H1 (cell line): ENCODE results near the gene DNAL1. TPM values are rescaled to one million over a fixed set of nuclear protein-coding genes. Genes with fewer than 3 reads are reported as not detected.

Experiments used
- ASH2L ChIP-seq: fragments of 200-600, 300-600 bp; sonication (generic); IDR thresholded peaks from one replicate; pipeline ENCODE4 v1.7.1; 2017; ENCODE audit warnings: low read length
- BRCA1 ChIP-seq: IDR thresholded peaks from 2 replicates; pipeline ENCODE4 v1.6.1; 2012; ENCODE audit warnings: low read depth, low read length, improper control_type of control experiment
- CHD7 ChIP-seq: fragments of 300-600 bp; sonication (generic); IDR thresholded peaks from 2 replicates; pipeline ENCODE4 v1.7.1; 2012; ENCODE audit warnings: low read length, moderate library complexity, mild to moderate bottlenecking, inconsistent platforms; ENCODE audit not compliant: insufficient replicate concordance
- EGR1 ChIP-seq: IDR thresholded peaks from 2 replicates; pipeline ENCODE4 v1.6.1; 2011; ENCODE audit warnings: low read depth, low read length, borderline replicate concordance
- HDAC6 ChIP-seq: IDR thresholded peaks from one replicate; pipeline ENCODE4 v1.7.1; 2012; ENCODE audit warnings: low read depth, mild to moderate bottlenecking, inconsistent platforms, low read length, moderate library complexity
- POLR2A ChIP-seq, 2 experiments: IDR thresholded peaks; 1 replicate in 1 of 2; 2 replicates in 1 of 2; pipeline ENCODE4 v1.6.1; 2011; ENCODE audit warnings: low read depth in 2 of 2, low read length in 2 of 2, mild to moderate bottlenecking in 2 of 2; ENCODE audit errors: control extremely low read depth in 1 of 2
- RFX5 ChIP-seq: IDR thresholded peaks from 2 replicates; pipeline ENCODE4 v1.6.1; 2011; ENCODE audit warnings: low read depth, low read length, improper control_type of control experiment, borderline replicate concordance
- SIRT6 ChIP-seq: IDR thresholded peaks from one replicate; pipeline ENCODE4 v1.7.1; 2012; ENCODE audit warnings: low read length, inconsistent platforms
- SRF ChIP-seq: IDR thresholded peaks from 2 replicates; pipeline ENCODE4 v1.6.1; 2011; ENCODE audit warnings: mild to moderate bottlenecking, low read depth, low read length, moderate library complexity
- ZNF274 ChIP-seq: IDR thresholded peaks from 2 replicates; pipeline ENCODE4 v1.7.0; 2012; ENCODE audit warnings: low read length, borderline replicate concordance; ENCODE audit errors: extremely low read depth
- polyA plus RNA-seq, 7 experiments: library from polyadenylated mRNA; depleted of rRNA in 3 of 7; stranded (reverse) in 5 of 7; unstranded in 2 of 7; fragments of >200 nt in 5 of 7; fragments of 200-250 nt in 2 of 7; gene quantifications; 1 replicate in 5 of 7; 2 replicates in 1 of 7; 4 replicates in 1 of 7; pipeline versions ENCODE4 v1.2.1 to v1.2.3, GENCODE V29; 2011 to 2013; ENCODE audit warnings: missing spikeins in 2 of 7, mixed read lengths in 2 of 7
- total RNA-seq: library from RNA; stranded (reverse); fragmentation: NEBNext Ultra II Directional; extraction: Animal tissue kit (Norgen Biotek cat#: 25700); gene quantifications from 2 replicates; pipeline ENCODE4 v1.2.1, GENCODE V29; 2021
- TF ChIP-seq, protein P1 (sequence below): IDR thresholded peaks from 2 replicates; pipeline ENCODE4 v1.6.1; 2012; ENCODE audit warnings: inconsistent platforms

Gene DNAL1
- total and polyA plus RNA-seq, 2 of the 8 experiments (the other 6 are each of a cell fraction or from before 2014, with no cell fraction given): 2.8 to 16.8 TPM

DNA sequence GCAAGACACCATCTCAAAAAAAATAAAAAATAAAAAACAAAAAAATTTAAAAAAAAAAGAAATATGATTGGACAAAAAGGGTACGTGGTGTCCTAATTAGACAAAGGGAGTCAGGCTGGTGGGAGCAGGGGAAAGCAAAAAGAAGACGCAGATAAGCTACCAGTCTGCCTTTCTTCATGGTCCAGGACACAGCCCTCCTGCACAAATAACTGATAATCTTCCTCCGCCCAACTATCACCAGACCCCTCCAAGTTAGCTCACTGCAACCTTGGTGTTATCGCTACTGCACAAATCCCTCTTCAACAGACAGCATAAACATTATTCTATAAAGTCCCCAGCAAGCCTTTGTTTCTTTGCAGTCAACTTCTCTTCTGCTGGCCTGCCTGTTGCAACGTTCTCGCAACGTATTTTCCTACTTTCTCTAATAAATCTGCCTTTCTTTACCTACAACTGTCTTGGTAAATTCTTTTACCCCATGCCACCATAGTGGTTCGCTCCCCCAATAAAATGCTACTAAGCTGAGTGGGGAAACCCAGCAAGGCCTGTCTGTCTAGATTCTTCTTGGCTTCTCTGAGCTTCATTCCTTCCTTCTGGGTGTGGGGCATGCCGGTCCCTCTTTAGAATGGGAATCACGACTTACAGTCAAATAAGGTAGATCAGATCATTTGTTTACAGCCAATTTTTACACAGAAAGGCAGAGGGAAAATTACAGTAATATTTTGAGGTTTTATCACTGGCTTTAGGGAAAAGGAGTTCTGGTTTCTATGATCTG is 14.6 kb upstream of the DNAL1 start (continued):
- no peak for TF ChIP-seq CHD7
- TF ChIP-seq HDAC6: no peak
- no peak for TF ChIP-seq RFX5
- TF ChIP-seq EGR1: no peak
- no peak for TF ChIP-seq SRF
- no peak for TF ChIP-seq ASH2L
- TF ChIP-seq, protein P1, sequence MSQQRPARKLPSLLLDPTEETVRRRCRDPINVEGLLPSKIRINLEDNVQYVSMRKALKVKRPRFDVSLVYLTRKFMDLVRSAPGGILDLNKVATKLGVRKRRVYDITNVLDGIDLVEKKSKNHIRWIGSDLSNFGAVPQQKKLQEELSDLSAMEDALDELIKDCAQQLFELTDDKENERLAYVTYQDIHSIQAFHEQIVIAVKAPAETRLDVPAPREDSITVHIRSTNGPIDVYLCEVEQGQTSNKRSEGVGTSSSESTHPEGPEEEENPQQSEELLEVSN: no peak
- no peak for TF ChIP-seq SIRT6
- no peak for TF ChIP-seq BRCA1
- no peak for TF ChIP-seq POLR2A (IDR thresholded peaks at IDR 0.05; ENCODE audit: control extremely low read depth in 1 of 2, low read depth in 2 of 2, low read length in 2 of 2)
- no peak for TF ChIP-seq ZNF274
